Activated CD8-positive, alpha-beta T cell treated with anti-CD3 and anti-CD28 coated beads for 36 hours (primary cell): ENCODE results near the gene TAS1R2. TPM values are rescaled to one million over a fixed set of nuclear protein-coding genes. Genes with fewer than 3 reads are reported as not detected.
"Not testable (repeated sequence)": the region's sequence is repeated elsewhere in the genome, so short reads cannot be mapped to it uniquely, and the experiment has no call there.

Source experiments
- ATAC-seq: fragments of 200-7000 bp; cut with Tn5 transposase; one replicate; pipeline ENCODE4 v1.10.0; 2021; ENCODE audit warnings: mild to moderate bottlenecking, moderate library complexity
- CTCF ChIA-PET: fragments of 350-600 bp; sonication (Branson Sonifier 250); formaldehyde crosslinking; loops from one replicate; lab custom pipeline; 2021; ENCODE audit warnings: antibody characterized with exemption; lab: Charles Lee
- POLR2A ChIA-PET: fragments of 350-600 bp; sonication (Branson Sonifier 250); formaldehyde crosslinking; loops from one replicate; lab custom pipeline; 2021; ENCODE audit warnings: antibody characterized with exemption; lab: Charles Lee
- DNase-seq: peaks from one replicate; pipeline ENCODE4 v3.0.0-alpha.2; 2020
- H3K27ac Mint-ChIP-seq: one replicate; pipeline ENCODE4 v1.8.0; 2021; ENCODE audit warnings: mild to moderate bottlenecking, mixed read lengths
- H3K27me3 Mint-ChIP-seq: one replicate; pipeline ENCODE4 v1.8.0; 2021; ENCODE audit warnings: mixed read lengths
- H3K36me3 Mint-ChIP-seq: one replicate; pipeline ENCODE4 v1.8.0; 2021; ENCODE audit warnings: low read depth, mixed read lengths
- H3K4me1 Mint-ChIP-seq: one replicate; pipeline ENCODE4 v1.8.0; 2021; ENCODE audit warnings: low read depth, mixed read lengths
- H3K4me3 Mint-ChIP-seq: one replicate; pipeline ENCODE4 v1.8.0; 2021; ENCODE audit warnings: mild to moderate bottlenecking, moderate library complexity, mixed read lengths
- H3K9me3 Mint-ChIP-seq: one replicate; pipeline ENCODE4 v1.8.0; 2021; ENCODE audit warnings: mixed read lengths
- intact Hi-C: fragments of 100-400 bp; cut with micrococcal nuclease; formaldehyde crosslinking; loops from one replicate; pipeline ENCODE4 v1.10.0; 2022
- total RNA-seq, 2 experiments: library from RNA; stranded (reverse); gene quantifications; one replicate each; pipeline ENCODE4 v1.2.3, GENCODE V29; 2021
- TF ChIP-seq, protein P1 (sequence below): fragments of 200-600 bp; IDR thresholded peaks from one replicate; pipeline ENCODE4 v1.8.0; 2022; ENCODE audit warnings: antibody characterized with exemption, mild to moderate bottlenecking

Gene TAS1R2
- total RNA-seq, 2 experiments from 2014 or later, result not detected

DNA sequence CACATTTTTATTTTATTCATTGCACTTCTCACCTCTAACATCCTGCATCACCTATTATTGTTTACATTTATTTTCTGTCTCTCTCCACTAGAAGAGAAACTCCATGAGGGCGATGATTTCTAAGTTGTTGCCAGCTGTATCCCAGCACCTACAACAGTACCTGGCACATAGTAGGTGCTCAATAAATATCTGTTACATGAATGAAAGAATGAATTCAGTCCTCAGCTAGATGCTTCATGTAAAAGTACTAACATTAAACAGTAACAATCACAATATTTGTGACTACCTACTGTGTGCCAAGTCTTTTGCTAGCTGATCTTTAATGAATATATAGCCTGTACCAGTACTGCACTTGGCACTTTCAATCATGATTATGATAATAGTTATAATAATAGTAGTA is 3.0 kb downstream of the TAS1R2 start:
- intact Hi-C loops, result no loop called here
- no peak overlapping the region for H3K4me3 Mint-ChIP-seq
- H3K4me1 Mint-ChIP-seq, result no peaks in the 10 kb centered on the region
- no peak for DNase-seq
- H3K36me3 Mint-ChIP-seq, result no peaks in the 10 kb centered on the region
- CTCF ChIA-PET, result no interaction called here
- TF ChIP-seq, protein P1, sequence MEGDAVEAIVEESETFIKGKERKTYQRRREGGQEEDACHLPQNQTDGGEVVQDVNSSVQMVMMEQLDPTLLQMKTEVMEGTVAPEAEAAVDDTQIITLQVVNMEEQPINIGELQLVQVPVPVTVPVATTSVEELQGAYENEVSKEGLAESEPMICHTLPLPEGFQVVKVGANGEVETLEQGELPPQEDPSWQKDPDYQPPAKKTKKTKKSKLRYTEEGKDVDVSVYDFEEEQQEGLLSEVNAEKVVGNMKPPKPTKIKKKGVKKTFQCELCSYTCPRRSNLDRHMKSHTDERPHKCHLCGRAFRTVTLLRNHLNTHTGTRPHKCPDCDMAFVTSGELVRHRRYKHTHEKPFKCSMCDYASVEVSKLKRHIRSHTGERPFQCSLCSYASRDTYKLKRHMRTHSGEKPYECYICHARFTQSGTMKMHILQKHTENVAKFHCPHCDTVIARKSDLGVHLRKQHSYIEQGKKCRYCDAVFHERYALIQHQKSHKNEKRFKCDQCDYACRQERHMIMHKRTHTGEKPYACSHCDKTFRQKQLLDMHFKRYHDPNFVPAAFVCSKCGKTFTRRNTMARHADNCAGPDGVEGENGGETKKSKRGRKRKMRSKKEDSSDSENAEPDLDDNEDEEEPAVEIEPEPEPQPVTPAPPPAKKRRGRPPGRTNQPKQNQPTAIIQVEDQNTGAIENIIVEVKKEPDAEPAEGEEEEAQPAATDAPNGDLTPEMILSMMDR, result no peak
- no peaks in the 10 kb centered on the region for H3K9me3 Mint-ChIP-seq
- no peaks in the 10 kb centered on the region for H3K27me3 Mint-ChIP-seq
- no peak for ATAC-seq
- POLR2A ChIA-PET, result no interaction called here
- no peak overlapping the region for H3K27ac Mint-ChIP-seq

DNA sequence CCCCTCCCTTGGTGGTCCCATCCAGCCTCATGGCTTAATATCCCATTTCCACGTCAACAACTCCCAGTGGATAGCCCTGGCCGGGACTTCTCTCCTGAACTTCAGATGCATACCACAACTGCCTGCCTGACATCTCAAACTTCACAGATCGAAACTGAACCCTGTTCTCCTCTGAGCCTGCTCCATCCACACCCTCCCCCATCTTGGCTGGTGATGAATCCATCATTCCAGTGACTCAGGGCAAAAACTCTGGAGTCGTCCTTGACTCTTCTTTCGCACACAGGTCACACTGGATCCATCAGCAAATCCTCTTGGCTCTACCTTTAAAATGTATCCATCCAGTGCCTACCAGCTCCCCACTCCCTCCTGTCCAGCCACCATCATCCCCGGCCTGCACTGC is 3.9 kb downstream of the TAS1R2 start:
- TF ChIP-seq, protein P1, result no peak
- H3K4me3 Mint-ChIP-seq, result no peak overlapping the region
- H3K27me3 Mint-ChIP-seq, result no peaks in the 10 kb centered on the region
- ChIA-PET POLR2A (no interaction called here), CTCF (no interaction called here)
- intact Hi-C loops, result no loop called here
- H3K36me3 Mint-ChIP-seq, result no peaks in the 10 kb centered on the region
- no peaks in the 10 kb centered on the region for H3K4me1 Mint-ChIP-seq
- no peak overlapping the region for H3K27ac Mint-ChIP-seq
- DNase-seq (no peak), ATAC-seq (no peak)
- H3K9me3 Mint-ChIP-seq, result no peaks in the 10 kb centered on the region

DNA sequence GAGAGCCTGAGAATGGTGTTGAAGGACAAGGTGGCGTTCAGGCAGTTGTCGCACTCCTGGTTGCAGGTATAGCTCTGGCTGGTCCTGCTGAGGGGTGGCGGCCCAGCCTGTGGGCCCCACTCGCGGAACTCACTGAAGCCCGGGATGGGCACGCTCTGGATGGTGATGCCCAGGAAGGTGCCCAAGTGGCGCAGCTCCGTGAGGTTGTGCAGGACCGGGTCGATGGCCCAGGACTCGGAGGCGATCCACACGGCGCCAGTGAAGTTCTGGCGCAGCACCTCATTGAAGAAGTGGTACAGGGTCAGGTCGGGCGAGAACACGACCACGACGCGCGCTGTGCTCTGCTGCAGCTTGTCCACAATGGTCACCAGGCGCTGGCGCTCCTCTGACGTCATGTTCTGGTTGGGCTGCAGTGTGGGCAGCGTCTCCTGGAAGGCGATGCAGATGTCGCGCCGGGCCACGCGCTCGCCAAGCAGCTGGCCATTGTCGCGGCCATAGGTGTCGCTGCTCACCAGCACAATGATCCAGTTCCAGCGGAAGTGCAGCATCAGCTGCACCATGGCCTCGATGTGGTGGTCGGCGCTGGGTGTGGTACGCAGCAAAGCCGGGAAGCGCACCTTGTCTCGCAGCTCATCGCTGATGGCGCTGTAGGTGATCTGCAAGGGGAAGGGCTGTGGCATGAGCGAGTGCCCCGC is 5.0 kb downstream of the TAS1R2 start:
- H3K4me3 Mint-ChIP-seq, result no peak overlapping the region
- TF ChIP-seq, protein P1, result no peak
- H3K9me3 Mint-ChIP-seq, result no peaks in the 10 kb centered on the region
- no peaks in the 10 kb centered on the region for H3K4me1 Mint-ChIP-seq
- intact Hi-C loops, result no loop called here
- DNase-seq, result no peak
- no peaks in the 10 kb centered on the region for H3K36me3 Mint-ChIP-seq
- ChIA-PET POLR2A (no interaction called here), CTCF (no interaction called here)
- no peak overlapping the region for H3K27ac Mint-ChIP-seq
- ATAC-seq, result no peak
- H3K27me3 Mint-ChIP-seq, result no peaks in the 10 kb centered on the region

DNA sequence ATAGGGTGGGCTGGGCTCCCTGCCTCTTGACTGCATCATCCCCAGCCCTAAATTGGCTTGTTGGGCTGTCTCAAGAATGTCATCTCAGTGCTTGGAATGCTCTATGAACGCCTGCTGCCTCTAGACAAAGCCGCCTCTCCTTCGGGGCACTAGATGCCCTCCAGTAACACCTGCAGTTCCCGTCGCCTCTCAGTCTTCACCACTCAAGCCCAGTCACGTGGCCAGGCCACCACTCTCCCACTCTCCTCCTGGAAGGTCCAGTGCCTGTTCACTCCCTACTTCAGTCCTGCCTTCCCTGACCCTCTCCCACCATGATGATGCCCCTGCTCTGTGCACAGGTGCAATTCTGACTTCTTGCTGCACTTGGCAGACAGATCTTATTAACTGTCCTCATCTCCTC is 7.0 kb downstream of the TAS1R2 start:
- ChIA-PET POLR2A (no interaction called here), CTCF (no interaction called here)
- no peaks in the 10 kb centered on the region for H3K9me3 Mint-ChIP-seq
- H3K27ac Mint-ChIP-seq, result no peak overlapping the region
- no peaks in the 10 kb centered on the region for H3K27me3 Mint-ChIP-seq
- ATAC-seq, result no peak
- TF ChIP-seq, protein P1, result no peak
- no peaks in the 10 kb centered on the region for H3K36me3 Mint-ChIP-seq
- no peaks in the 10 kb centered on the region for H3K4me1 Mint-ChIP-seq
- no peak for DNase-seq
- intact Hi-C loops, result no loop called here
- H3K4me3 Mint-ChIP-seq, result no peak overlapping the region

DNA sequence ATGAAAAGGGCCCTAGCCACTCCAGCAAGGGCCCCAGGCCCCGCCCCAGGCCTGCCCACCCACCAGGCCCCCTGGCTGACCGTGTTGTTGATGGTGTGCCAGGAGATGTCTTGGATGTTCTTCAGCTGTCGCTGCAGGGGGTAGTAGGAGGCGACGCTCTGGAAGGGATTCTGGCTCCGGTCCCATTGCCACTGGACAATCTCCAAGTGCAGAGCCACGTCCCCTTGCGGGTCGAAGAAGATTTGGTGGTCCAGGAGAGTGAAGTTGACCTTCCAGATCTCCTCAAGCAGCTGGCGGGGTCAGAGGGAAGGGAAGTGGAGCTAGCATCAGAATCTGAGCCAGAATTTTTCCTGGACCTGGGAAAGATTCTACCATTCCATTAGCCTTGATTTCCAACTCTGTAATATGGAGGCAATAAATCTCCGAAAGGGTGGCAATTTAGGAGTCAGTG is 10.2 kb downstream of the TAS1R2 start:
- ATAC-seq, result no peak
- Mint-ChIP-seq H3K27ac (no peak overlapping the region), H3K36me3 (no peaks in the 10 kb centered on the region), H3K27me3 (peaks cover 2% of the 10 kb centered on the region), H3K4me3 (no peak overlapping the region), H3K9me3 (no peaks in the 10 kb centered on the region), H3K4me1 (no peaks in the 10 kb centered on the region)
- ChIA-PET POLR2A (no interaction called here), CTCF (interaction anchor here (0.8 kb wide), 1 partner anchor 60 kb away, joined by 3 read pairs; no protein-coding TSS in a partner anchor)
- no peak for DNase-seq
- intact Hi-C loops, result no loop called here
- TF ChIP-seq, protein P1, result no peak

DNA sequence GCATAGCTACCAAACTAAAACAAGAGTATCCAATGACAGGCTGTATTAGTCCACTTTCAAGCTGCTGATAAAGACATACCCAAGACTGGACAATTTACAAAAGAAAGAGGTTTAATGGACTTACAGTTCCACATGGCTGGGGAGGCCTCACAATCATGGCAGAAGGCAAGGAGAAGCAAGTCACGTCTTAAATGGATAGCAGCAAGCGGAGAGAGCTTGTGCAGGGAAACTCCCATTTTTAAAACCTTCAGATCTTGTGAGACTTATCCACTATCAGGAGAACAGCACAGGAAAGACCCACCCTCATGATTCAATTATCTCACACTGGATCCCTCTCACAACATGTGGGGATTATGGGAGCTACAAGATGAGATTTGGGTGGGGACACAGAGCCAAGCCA is 11.7 kb downstream of the TAS1R2 start:
- ATAC-seq, intact Hi-C loops, H3K9me3 Mint-ChIP-seq, POLR2A ChIA-PET, H3K4me3 Mint-ChIP-seq, DNase-seq, H3K27ac Mint-ChIP-seq, H3K27me3 Mint-ChIP-seq, H3K36me3 Mint-ChIP-seq, H3K4me1 Mint-ChIP-seq: not testable (repeated sequence)
- CTCF ChIA-PET, result interaction anchor here (1.0 to 1.7 kb wide), 3 partner anchors 26 to 166 kb away, joined by 4 to 6 read pairs (median 5); no protein-coding TSS in a partner anchor
